ENCODE measurements around the gene SFRP2.

GRCh38 chr4:153831245-153831644 lies 42.4 kb upstream of the SFRP2 start:
- TF ChIP-seq, protein P1, sequence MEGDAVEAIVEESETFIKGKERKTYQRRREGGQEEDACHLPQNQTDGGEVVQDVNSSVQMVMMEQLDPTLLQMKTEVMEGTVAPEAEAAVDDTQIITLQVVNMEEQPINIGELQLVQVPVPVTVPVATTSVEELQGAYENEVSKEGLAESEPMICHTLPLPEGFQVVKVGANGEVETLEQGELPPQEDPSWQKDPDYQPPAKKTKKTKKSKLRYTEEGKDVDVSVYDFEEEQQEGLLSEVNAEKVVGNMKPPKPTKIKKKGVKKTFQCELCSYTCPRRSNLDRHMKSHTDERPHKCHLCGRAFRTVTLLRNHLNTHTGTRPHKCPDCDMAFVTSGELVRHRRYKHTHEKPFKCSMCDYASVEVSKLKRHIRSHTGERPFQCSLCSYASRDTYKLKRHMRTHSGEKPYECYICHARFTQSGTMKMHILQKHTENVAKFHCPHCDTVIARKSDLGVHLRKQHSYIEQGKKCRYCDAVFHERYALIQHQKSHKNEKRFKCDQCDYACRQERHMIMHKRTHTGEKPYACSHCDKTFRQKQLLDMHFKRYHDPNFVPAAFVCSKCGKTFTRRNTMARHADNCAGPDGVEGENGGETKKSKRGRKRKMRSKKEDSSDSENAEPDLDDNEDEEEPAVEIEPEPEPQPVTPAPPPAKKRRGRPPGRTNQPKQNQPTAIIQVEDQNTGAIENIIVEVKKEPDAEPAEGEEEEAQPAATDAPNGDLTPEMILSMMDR (IDR thresholded peaks at IDR 0.05 in 4 of 5, conservative IDR thresholded peaks at IDR 0.05 in 1 of 5) = no peak
- no peak for TF ChIP-seq POLR2A (IDR thresholded peaks at IDR 0.05)
